AG04449 (cell line): ENCODE results near the gene UHMK1.

ENCODE experiments used
- CTCF ChIA-PET: fragments of 350-600 bp; formaldehyde crosslinking; extraction: SDS; loops from one replicate; lab custom pipeline; 2021; ENCODE audit warnings: antibody characterized with exemption; lab: Yijun Ruan, JAX
- POLR2A ChIA-PET: fragments of 400-600, 350-600 bp; formaldehyde crosslinking; extraction: SDS; loops from one replicate; lab custom pipeline; 2020; ENCODE audit warnings: antibody characterized with exemption, inconsistent platforms; lab: Yijun Ruan, JAX
- DNase-seq: peaks from one replicate; pipeline ENCODE4 v3.0.0-alpha.2; 2010; ENCODE audit warnings: low read depth, low spot score
- H3K4me3 ChIP-seq: 2 replicates; pipeline ENCODE4 v1.5.1; 2011; ENCODE audit warnings: low read depth, mild to moderate bottlenecking, control low read depth, low read length
- CTCF ChIP-seq: IDR thresholded peaks from one replicate; pipeline ENCODE4 v1.5.1; 2011; ENCODE audit warnings: mild to moderate bottlenecking, moderate library complexity, low read length, control low read depth, inconsistent platforms; ENCODE audit not compliant: insufficient read depth; ENCODE audit errors: missing control alignments

UHMK1 gene

GRCh38 chr1:162548170-162548569, 50.6 kb downstream of the UHMK1 start:
- ChIA-PET CTCF (no interaction called here), POLR2A (interaction anchor here (1.6 kb wide), 1 partner anchor 14 kb away, joined by 4 read pairs; the partner anchor contains the start of gene UAP1)
- DNase-seq: no peak
- TF ChIP-seq CTCF: no peak
- no peak overlapping the region for H3K4me3 ChIP-seq

DNA sequence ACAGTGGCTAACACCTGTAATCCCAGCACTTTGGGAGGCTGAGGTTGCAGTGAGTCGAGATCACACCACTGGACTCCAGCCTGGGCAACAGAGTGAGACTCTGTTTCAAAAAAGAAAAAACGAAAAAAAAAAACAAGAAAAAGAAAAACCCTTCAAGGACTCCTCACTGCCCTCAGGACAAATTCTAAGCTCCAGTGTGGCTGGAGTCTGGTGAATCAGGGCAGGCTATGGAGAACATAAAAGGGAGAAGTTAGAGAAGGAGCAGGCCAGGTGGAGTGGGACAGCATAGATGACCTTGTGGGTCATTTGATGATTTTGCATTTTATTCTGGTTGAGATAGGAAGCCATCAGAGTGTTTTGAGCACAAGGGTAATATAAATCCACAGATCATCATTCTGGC, 51.4 kb downstream of the UHMK1 start:
- H3K4me3 ChIP-seq: no peak overlapping the region
- ChIA-PET POLR2A (interaction anchor here (1.6 kb wide), 1 partner anchor 13 kb away, joined by 4 read pairs; the partner anchor contains the start of gene UAP1), CTCF (no interaction called here)
- no peak for DNase-seq
- TF ChIP-seq CTCF: no peak

DNA sequence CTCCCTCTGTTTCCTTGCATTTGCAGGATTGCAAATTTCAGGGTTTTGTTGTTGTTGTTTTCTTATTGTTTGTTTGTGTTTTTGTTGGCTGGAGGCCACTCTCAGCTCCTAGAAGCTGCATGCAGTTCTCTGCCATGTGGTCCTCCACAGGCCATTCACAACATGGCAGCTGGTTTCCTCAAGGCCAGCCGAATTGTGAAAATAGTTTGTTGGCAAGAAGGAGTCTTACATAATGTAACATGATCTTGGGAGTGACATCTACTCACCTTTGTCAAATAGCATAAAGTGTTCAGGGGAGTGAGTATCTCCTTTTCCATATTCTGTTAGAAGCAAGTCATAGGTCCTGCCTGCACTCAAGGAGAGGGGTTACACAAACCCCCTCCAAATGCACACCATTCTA, 53.3 kb downstream of the UHMK1 start:
- no peak for TF ChIP-seq CTCF
- no peak overlapping the region for H3K4me3 ChIP-seq
- ChIA-PET POLR2A (no interaction called here), CTCF (no interaction called here)
- no peak for DNase-seq

DNA sequence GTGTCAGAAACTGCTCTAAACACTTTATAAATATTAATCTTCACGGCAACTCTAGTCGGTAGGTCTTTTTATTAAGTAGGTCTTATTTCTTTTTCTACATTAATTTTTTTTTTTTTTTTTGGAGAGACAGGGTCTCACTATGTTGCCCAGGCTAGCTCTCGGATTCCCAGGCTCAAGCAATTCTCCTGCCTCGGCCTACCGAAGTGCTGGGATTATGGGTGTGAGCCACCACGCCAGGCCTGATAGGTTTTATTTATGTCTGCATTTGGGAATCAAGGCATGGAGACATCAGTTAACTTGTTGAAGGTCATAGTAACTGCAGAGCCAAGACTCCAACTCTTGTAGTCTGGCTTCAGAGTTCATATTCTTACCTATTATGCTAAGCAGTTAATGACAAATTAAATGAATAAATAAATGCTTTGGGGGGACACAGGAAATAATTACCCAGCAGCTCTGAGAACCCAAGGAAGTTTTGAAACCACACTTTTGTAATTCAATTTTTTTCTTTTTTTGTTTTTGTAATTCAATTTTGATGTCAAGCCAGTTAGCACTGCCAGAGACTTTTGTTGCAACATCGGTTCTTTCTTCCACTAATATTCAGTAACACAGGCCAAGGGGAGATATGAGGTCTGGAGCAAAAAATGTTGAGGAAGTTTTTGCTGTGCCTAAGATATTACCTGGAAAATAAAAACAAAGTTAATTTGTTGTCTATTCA, 54.5 kb downstream of the UHMK1 start:
- no peak for DNase-seq
- H3K4me3 ChIP-seq: no peak overlapping the region
- ChIA-PET POLR2A (no interaction called here), CTCF (no interaction called here)
- TF ChIP-seq CTCF: no peak

DNA sequence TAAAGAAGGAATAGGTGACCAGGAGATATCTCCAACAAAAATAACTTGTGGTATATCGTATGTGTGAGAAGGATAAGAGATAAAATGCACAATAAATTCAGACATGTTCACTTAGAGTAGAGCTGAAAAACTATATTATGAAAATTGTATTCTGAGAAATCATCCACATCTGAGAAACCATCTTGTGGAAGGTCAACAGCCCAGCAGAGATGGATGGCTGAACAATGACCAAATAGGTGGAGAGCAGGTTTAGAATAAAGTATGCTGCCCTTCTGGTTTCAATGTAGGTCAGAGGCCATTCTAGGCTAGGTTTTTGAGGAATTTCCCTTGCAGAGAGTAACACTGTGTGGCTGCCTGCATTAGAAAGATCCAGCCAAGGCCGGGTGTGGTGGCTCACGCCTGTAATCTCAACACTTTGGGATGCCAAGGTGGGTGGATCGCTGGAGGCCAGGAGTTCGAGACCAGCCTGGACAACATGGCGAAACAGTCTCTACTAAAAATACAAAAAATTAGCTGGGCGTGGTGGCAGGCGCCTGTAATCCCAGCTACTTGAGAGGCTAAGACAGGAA, 55.1 kb downstream of the UHMK1 start:
- CTCF ChIA-PET: no interaction called here
- POLR2A ChIA-PET: no interaction called here
- no peak for TF ChIP-seq CTCF

DNA sequence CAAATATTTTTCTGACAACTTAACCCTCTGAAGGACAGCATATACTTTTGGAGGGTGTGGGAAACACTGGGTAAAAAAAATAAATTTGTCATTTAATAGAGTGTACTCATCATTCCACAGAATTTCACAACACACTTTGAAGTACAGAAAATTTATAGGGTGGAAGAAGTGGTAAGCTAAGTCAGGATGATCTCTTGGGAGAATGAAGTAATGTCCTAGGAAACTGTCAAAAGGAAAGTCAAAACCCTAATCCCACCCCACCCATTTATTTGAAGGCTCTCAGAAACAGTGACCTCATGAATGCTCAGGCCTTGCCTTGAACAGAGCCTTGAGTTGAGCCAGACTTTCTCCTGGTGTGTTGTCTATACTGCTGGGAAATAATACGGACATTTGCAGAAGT, 56.6 kb downstream of the UHMK1 start:
- DNase-seq: no peak
- TF ChIP-seq CTCF: no peak
- CTCF ChIA-PET: no interaction called here
- H3K4me3 ChIP-seq: no peak overlapping the region
- POLR2A ChIA-PET: no interaction called here

More for the DNA sequence above, 55.1 kb downstream of the UHMK1 start:
- H3K4me3 ChIP-seq: no peak overlapping the region
- no peak for DNase-seq
